Amygdala (tissue), 56 donors: Measurements from ENCODE around the gene HOXA4.

Experiments used
- DNase-seq, 56 donors: peaks; one replicate each; lab custom pipeline; 2025; lab: John Stamatoyannopoulos, UW

Gene HOXA4

DNA sequence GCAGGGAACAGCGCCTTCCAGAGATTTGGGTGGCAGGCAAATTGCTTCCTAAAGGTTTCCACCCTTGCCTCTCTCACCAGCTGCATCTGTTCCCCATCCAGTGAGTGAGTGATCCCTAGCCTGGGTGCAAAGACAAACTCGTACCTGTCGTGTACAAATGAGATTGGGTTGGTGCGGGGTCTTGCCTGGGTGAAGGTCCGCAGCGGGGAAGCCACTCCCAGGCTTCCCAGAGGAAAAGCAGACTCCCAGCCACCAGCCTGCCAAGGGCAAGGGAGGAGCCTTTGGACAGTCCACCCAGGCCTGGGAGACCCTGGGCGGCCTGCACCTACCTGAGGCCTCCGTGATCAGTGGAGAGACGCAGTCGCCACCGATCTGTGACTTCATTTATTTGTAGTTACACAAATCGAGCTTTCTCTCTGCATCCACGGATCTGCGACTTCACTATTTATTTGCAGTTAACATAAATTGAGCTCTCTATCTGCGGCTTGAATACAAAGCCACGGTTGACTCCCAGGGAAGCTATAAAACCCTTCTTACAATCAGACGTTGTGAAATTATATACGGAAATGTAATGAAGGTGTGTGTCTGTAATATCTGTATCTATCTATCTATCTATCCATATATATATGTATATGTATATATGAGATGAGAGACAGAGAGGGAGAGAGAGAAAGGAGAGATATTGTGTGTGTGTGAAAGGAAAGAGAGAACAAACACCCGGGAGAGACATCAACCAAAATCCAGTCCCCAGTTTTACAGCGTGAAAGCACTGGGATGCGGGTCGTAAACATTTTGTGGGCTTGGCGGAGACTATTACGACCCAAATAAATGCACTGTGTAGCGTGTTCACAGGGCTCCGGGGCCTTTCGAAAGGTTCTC, 28.9 kb upstream of the HOXA4 start:
- DNase-seq: no peak

DNA sequence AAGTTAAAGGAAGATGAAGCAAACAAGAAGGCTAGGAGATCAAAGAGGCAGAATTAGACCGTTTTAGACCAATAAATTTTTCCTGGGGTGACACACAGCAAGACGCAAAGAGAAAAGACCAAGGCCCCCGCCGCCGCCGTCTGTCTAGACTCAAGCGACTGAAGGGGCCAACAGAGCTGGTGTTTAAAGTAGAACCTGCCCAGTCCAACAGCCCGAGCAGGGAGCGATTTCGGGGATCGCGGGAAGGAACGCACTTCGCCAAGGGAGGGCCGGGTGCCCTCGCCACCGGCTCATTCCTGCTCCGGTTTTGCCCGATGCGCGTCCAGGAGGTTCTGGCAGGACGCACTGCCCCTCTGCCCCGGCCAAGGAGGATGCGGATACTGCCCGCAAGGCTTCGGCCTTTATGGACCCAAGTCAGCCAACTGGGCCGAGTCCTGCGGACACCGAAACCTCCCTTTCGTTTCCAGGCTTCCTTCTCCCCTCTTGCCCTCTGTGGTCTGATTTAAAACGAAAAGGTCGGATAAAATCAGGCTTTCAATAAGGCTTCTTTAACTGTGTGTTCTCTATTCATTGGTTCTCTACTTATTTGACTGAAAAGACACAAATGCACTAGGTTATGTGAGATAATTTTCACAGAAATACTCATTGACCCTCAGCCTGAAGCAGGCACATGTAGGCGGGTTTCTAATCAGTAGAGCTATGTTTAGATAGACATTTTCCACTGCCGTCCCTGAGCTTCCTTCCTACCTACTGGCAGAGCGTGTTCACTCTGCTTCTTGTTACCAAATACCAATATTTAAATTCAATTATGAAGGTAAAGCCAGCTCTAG, 28.1 kb upstream of the HOXA4 start:
- DNase-seq: no peak

DNA sequence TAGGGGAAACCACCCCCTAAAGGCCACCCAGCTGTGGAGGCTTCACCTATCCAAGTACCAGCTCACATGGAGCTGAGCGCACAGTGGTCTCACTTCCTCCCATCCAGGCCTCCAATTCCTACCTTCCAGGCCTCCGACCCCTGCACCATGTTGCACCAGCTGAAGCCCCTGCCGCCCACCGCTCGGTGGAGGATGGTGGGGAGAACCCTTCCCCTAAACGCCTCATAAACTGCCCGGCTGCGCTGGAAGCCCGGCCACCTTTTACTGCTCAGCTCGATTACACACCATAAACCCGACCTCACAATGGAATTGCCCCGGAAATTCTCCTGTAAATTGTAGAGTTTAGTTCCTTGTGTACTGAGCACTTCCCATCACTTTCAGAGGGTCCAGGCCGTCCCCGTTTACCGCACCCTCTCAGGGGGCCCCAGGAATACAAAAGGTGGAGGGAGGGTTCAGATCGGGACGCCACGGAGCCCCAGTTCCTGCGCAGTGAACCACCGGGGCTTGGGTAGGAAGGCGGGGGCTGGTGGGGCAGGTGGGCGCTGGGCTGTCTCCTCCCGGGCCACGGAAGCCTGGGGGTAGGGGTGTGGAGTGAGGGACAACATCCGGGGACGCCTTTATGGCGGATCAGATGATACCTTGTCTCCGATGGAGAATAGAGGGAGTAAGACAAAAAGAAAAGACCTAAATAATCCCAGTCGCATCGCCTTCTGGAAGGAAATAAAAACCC, 27.3 kb upstream of the HOXA4 start:
- DNase-seq: no peak

DNA sequence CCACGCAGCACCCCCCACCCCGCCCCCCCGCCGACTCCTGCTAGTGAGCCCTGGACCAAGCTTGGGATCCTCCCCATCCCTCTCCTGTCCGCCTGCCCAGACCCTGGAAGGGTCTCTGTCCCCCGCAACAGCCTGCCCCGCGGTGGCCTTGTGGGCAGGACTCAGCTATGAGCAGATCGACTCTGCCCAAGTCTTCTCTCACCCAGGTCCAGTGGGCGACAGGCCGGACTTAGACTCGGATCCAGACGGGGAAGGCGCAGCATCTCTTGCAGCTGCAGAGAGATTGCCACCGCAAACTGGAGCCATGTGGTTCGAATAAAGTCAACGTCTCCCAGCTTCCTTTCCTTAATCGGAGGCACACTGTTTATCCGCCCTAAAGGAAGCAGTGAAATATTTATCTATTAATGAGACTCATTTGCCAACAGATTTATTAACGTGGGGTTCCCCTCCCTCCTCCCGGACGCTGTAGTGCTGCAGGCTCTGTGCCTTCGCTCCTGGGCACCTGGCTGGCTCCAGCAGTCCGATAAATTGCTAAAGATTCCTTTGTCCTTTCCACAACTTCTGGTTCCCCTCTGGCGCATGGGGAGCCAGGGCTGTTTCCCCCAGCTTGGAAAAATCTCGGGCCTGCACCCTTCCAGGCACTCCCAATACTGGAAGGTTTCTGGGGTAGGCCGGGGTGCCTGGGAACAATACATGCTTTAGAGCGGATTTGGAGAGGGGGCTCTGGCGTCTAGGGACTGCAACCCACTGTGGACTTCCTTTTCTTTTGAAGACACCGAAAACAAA, 26.6 kb upstream of the HOXA4 start:
- no peak for DNase-seq

DNA sequence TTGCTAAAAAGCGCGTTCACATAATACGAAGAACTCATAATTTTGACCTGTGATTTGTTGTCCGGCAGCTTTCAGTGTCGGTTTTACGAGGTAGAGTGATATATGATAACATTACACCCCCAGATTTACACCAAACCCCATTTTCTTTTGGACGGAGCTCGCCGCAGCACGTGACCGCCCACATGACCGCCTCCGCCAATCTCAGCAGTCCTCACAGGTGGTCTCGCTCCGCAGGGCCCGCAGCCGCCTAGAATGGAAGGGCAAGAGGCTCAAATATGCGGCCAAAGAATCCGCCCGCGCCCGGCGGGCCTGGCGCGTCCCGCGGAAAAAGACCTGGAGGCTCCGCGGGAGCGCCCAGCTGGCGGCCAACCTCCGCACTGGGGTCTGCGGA, 25.9 kb upstream of the HOXA4 start, which contains the start of gene HOXA7:
Gene HOXA7 (minus strand): TSS at position 168 of the 391 bp plus-strand sequence. CDS start 130 bp downstream, at position 38.
- DNase-seq: no peak

DNA sequence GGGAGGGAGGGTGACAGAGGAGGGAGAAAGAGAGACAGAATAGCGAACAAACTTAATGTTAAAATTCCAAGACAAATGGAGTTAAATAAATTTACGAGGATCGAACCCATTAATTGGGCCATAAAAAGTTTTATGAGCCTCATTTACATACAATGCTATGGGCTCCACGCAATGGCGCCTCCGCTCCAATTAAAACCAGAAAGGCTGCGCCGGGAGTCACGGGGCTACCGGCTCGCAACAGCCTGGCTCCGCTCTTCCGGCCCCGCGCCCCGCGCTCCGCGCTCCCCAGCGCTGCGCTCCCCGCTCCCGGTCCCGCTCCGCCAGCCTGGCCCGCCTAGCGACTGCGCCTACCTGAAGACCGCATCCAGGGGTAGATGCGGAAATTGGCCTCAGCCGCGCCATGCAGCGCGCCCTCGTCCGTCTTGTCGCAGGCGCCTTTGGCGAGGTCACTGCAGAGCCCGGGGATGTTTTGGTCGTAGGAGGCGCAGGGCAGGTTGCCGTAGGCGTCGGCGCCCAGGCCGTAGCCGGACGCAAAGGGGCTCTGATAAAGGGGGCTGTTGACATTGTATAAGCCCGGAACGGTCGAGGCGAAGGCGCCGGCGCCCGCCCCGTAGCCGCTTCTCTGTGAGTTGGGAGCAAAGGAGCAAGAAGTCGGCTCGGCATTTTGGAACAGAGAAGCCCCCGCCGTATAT, 25.4 kb upstream of the HOXA4 start:
- no peak for DNase-seq

DNA sequence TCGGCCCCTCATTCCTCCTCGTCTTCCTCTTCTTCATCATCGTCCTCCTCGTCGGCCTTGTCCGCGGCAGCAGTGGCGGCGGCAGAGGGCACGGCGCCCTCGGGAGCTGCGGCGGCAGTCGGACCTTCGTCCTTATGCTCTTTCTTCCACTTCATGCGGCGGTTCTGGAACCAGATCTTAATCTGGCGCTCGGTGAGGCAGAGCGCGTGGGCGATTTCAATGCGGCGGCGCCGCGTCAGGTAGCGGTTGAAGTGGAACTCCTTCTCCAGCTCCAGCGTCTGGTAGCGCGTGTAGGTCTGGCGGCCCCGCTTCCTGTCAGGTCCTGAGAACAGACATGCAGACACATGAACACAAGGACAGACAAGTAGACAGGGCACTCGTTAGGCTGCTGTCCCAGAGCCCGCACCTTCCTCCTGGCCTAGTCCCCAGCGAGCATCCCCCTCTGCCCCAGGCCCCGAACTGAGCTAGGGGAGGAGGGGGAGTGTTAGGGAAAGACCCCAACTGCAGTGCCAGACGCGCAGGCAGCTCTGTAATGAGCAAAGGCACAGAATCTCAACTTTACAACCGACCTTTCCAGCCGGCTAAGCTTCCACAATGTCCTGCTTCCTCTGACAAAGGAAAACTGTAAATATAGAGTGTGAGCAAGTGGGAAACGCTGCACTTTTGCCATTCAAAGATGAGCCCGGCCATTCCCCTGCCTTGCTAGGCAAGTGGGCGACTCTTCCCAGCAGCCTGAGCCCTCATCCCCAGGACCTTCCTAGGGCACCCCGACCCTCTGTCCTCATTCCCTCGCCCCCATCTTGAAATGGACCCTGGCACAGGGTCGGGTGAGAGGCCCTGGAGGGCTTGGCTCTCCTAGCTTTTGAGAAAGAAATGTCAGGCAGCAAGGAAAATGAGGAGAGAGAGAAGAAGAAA, 24.6 kb upstream of the HOXA4 start:
- DNase-seq: no peak

DNA sequence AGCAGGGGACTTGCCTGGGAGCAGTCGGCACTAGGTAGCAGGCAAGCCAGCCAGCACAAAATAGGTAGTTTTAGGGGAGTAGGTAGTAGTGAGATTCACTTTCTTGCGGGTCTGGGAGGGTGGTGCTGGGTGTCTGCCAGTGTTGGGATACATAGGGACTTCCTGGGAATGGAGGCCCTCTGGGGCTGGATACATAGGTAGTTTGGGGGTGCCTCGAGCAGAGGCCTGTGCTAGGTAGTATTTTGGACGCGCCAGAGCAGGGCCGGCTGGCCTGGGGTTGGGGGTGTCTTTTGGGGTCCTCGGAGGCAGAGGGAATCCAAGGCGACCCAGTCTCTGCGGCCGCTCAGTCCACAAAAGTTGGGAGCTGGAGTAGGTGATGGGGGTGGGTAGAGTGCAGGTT, 23.8 kb upstream of the HOXA4 start:
- no peak for DNase-seq

DNA sequence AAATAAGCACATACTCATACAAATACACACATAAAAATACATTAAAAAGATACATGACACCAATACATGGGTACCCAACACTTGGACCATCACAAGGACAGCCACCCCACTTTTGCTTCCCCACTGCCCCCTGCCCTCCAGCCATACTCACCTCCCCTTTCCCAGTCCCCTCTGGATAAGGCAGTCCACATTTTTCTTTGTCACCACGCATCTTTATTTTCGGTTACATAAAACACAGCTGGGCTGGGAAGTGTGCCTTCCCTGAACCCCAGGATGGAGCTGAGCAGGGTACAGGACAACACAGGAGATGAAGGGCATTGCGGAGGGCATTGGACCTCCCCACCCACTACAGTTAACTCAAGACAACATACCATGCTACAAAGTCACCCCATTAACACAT, 23.0 kb upstream of the HOXA4 start:
- DNase-seq: no peak

DNA sequence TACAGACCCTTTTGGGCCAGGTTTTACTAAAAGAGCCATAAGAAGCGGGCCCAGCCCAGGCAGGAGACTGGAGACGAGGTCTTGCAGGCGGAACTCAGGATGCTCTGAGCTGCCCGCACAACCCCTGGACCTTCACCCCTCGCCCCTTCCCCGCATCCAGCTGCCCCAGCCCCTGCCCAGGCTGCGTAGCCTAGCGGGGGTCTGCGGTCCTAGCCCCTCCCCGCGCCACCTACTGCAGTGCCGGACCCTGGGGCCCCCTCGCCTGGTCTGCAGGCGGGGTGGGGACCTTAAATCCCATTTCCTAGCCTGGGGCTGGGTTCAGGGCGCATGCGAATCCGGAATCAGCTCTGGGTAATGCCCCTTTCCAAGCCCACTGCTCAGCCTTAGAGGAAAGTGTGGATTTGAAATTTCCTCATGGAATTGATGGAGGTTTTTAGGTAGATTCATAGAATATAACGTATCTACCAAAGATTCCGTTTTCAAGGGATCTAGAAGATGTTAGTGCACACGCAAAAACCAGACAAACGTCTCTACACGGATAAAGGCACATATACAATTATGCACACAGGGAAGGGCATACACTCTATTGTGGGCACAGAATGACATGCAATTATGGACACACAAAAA, 22.4 kb upstream of the HOXA4 start:
- DNase-seq: no peak

DNA sequence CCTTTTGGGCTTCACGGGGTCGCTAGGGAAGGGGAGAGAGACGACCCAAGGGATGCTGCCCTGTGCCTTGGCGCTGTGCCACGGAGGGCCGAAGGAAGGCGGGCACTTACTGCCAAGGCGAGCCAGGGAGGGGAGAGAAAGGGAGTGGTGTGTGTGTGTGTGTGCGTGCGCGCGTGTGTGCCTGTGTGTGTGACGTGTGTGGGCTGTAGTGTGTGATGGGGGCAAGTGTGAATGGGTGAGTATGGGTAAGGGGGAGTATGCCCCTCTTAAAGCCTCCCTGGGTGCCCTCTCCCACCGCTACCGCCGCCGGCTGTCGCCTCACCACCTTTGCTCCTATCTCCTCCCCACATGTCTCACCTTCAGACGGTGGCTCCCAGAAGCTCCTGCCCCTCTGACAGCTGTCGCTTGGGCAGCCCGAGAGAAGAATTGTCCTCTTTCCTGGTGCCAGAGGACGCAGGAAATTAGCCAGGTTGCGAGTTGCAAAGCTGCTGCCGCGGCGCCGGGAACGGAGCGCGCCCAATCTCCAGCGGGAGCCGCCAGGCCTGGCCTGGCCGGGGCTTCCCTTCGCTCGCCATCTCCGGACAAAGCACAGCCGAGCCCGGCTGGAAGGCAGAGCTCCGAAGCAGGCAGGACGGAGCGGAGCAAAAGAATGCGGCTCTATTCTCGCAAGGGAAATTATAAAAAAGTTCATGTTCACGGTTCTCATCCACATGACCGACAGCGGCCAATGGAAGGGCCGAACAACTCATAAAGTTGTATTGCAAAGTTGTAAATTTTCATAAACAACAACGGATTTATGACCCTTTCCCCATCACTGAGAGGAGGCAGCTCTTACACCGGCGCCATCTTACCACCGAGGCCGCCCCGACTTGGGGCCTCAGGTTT, 21.6 kb upstream of the HOXA4 start, which contains the start of gene HOXA3:
Gene HOXA3 (minus strand): TSS at position 653 of the 885 bp plus-strand sequence. CDS start 41,943 bp downstream, outside the sequence.
- no peak for DNase-seq

DNA sequence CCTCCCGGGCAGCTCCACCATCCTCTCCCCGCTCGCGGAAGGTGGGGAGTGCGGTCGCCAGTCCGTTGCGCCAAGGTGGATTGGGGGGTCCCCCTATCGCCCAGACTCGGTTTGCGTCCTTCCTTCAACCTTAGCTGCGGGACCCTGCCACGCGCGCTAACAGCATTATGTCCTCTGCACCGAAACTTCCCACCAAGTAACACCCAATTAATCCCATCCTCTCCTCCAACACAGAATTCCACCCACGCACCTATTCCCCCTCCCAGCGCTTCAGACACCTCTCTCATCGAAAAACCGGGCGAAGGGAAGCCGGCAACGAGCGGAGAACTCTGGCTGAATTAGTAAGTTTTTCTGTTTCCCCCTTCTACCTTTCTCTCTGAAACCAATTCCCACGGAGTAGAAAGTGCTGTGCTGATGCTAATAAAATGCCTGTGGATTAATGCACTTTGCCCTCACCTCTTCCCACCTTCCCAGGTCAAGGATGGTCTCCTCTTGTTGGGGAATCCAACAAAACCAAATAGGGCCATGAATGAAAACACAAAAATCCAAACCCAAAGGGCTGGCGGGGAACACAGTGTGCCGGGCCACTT, 20.9 kb upstream of the HOXA4 start:
- no peak for DNase-seq

DNA sequence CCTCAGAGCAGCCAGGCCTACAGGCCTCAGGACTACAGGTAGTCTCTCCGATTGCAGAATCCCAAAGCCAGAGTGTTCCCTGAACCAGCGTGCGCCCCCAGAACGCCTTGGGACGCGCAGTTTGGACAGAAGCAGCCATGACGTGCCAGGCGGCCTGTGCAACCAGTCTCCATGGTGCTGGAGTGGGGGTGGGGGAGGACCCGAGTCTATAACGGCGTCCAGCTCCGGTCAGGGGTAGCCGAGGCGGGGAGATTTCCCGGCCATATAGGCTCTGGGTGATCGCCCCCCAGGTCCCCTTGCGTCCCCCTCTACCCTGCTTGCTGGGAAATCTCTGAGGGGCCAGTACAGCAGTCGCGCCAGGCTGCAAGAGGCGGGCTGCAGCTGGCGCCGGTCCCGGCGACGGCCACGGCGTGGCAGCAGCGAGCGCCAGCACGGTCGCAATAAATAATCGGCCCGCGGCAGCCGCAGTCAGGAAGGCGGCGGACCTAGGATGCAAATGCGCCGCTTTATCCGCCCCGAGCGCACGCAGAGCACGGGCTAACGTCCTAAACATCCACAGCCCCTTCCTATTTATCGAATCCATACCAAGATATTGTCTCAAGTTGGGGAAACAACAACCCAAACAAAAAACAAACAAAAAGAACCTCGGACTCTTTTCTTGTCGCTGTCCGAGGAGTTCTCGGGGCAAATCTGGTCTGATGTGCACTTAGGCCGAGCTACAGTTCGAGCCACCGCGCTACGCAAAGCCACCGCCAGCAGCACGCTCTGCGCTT, 20.2 kb upstream of the HOXA4 start:
- peak in 8 of 56 donors; percentile 7 to 43 (median 17) for DNase-seq

DNA sequence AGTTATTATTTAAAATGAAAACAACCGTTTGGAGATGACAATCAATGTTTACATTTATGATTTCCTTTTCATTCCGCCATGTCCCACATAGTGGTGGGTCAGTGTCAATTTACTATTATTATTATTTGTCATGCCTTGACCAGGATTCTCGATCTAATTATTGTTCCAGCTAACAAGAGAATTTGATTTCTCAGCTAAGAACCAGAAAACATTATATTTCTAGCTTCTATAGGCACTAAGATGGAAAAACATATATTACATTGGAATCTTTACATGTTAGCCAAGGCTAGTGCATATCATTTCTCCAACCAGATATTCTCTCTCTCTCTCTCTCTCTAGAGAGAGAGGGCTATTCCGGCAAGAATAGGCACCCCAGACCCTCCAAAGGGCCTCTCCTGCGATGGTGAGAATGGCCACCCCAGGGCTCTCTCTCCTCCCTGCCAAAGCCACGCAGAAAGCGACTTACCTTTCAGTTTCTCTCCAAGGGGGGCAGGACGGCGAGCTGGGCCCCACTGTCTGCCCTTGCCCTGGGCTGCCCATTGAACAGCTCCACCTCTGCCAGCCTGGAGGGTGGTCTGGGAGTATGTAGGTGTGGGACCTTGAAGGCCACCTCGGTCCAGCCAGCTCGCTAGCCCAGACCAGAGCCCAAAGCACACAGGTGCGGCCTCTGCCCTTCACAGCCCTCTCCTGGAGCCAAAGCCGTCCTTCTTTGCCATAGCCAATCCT, 19.4 kb upstream of the HOXA4 start:
- no peak for DNase-seq
